Stimulated activated CD8-positive, alpha-beta memory T cell treated with anti-CD3 and anti-CD28 coated beads, Interleukin-15, amount 100 ng/mL, for 4 hours (primary cell): ENCODE data around the gene FLVCR2.
"Not testable (repeated sequence)": the region's sequence is repeated elsewhere in the genome, so short reads cannot be mapped to it uniquely, and the experiment has no call there.

Experiments used
- DNase-seq, 2 donors: peaks; one replicate each; pipeline ENCODE4 v3.0.0-alpha.2; 2020; ENCODE audit warnings: low read depth in 2 of 2

FLVCR2 gene

GRCh38 chr14:75662966-75663365, 84.5 kb downstream of the FLVCR2 start:
- DNase-seq = no peak

- no peak for DNase-seq
Observed at GRCh38 chr14:75667099-75667765, 88.8 kb downstream of the FLVCR2 start.

- no peak for DNase-seq
Observed at GRCh38 chr14:75672605-75673192, 94.3 kb downstream of the FLVCR2 start.

- no peak for DNase-seq
Observed at GRCh38 chr14:75673345-75674035, 95.1 kb downstream of the FLVCR2 start.

GRCh38 chr14:75675265-75675960, 97.0 kb downstream of the FLVCR2 start:
- DNase-seq = no peak

GRCh38 chr14:75685910-75686309, 107.5 kb downstream of the FLVCR2 start:
- no peak for DNase-seq

- DNase-seq = no peak
Observed at GRCh38 chr14:75689012-75689411, 110.6 kb downstream of the FLVCR2 start.

- no peak for DNase-seq
Observed at GRCh38 chr14:75690010-75690409, 111.6 kb downstream of the FLVCR2 start.

GRCh38 chr14:75695025-75695424, 116.6 kb downstream of the FLVCR2 start:
- not testable (repeated sequence) for DNase-seq

GRCh38 chr14:75697386-75697785, 119.0 kb downstream of the FLVCR2 start:
- no peak for DNase-seq
